ENCODE measurements around the gene GPR173. TPM values are rescaled to one million over a fixed set of nuclear protein-coding genes. Genes with fewer than 3 reads are reported as not detected.

GPR173 gene
- total RNA-seq, 1 experiment from 2014 or later = 1.6 TPM

DNA sequence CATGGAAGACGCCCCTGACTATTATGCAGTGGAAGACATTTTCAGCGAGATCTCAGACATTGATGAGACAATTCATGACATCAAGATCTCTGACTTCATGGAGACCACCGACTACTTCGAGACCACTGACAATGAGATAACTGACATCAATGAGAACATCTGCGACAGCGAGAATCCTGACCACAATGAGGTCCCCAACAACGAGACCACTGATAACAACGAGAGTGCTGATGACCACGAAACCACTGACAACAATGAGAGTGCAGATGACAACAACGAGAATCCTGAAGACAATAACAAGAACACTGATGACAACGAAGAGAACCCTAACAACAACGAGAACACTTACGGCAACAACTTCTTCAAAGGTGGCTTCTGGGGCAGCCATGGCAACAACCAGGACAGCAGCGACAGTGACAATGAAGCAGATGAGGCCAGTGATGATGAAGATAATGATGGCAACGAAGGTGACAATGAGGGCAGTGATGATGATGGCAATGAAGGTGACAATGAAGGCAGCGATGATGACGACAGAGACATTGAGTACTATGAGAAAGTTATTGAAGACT lies 37.2 kb downstream of the GPR173 start:
- Histone ChIP-seq H3K9ac (ENCODE audit: low read length) (no peak overlapping the region), H3K36me3 (ENCODE audit: low read depth, low read length) (peaks cover 8% of the 10 kb centered on the region), H3K4me3 (ENCODE audit: low read length) (no peak overlapping the region), H3K79me2 (ENCODE audit: low read length) (peaks cover 23% of the 10 kb centered on the region), H3K9me2 (replicated peaks; ENCODE audit: low read length) (no peaks in the 10 kb centered on the region), H3K27ac (ENCODE audit: low read length) (no peak overlapping the region), H4K20me1 (ENCODE audit: low read length) (peaks cover 17% of the 10 kb centered on the region), H3K27me3 (ENCODE audit: low read length) (no peaks in the 10 kb centered on the region), H3K4me1 (ENCODE audit: insufficient read depth, low read length) (peaks cover 10% of the 10 kb centered on the region), H2AFZ (ENCODE audit: low read length) (no peak overlapping the region), H3K9me3 (ENCODE audit: low read length) (no peaks in the 10 kb centered on the region), H3K4me2 (ENCODE audit: low read length) (no peak overlapping the region), H3F3A (ENCODE audit: low read length, unreplicated experiment) (no peaks in the 10 kb centered on the region)
- intact Hi-C loops (cut with micrococcal nuclease) = no loop called here
- CTCF ChIA-PET = no interaction called here
- BruUV-seq (replicated peaks) = no TSS peak
- DNase-seq (no peak), ATAC-seq (no peak)
- TF ChIP-seq, protein P1, sequence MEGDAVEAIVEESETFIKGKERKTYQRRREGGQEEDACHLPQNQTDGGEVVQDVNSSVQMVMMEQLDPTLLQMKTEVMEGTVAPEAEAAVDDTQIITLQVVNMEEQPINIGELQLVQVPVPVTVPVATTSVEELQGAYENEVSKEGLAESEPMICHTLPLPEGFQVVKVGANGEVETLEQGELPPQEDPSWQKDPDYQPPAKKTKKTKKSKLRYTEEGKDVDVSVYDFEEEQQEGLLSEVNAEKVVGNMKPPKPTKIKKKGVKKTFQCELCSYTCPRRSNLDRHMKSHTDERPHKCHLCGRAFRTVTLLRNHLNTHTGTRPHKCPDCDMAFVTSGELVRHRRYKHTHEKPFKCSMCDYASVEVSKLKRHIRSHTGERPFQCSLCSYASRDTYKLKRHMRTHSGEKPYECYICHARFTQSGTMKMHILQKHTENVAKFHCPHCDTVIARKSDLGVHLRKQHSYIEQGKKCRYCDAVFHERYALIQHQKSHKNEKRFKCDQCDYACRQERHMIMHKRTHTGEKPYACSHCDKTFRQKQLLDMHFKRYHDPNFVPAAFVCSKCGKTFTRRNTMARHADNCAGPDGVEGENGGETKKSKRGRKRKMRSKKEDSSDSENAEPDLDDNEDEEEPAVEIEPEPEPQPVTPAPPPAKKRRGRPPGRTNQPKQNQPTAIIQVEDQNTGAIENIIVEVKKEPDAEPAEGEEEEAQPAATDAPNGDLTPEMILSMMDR (conservative IDR thresholded peaks at IDR 0.05; ENCODE audit: low read depth, low read length) = no peak
- TF ChIP-seq EZH2phosphoT487 (IDR thresholded peaks at IDR 0.05; ENCODE audit: borderline replicate concordance, low read length) (no peak), EZH2 (IDR thresholded peaks at IDR 0.05; ENCODE audit: low read length, unreplicated experiment) (no peak)
- POLR2A ChIA-PET (ENCODE audit: unreplicated experiment) = no interaction called here

DNA sequence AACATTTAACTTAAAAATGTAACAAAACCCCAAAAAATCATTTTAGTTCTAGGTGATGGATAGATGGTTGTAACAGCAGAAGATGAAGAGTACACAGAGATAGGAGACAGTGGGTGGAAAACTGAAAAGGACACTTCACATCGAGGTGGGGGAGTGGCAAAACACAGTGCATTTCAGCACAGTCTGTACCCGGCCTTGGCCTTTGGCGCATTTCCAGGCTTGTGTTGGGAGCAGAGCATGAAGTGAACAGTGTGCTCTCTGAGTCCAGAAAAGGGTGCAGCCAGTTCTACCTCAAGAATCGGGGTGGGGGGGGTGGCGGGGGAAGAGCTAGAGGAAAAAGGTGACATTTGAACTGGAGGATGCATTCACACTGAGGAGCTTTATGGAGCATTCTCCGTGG lies 37.9 kb downstream of the GPR173 start:
- BruUV-seq (replicated peaks) = no TSS peak
- Histone ChIP-seq H4K20me1 (ENCODE audit: low read length) (peaks cover 17% of the 10 kb centered on the region), H3K9ac (ENCODE audit: low read length) (no peak overlapping the region), H3K4me3 (ENCODE audit: low read length) (no peak overlapping the region), H3K4me1 (ENCODE audit: insufficient read depth, low read length) (peaks cover 10% of the 10 kb centered on the region), H3K9me3 (ENCODE audit: low read length) (no peaks in the 10 kb centered on the region), H3K9me2 (replicated peaks; ENCODE audit: low read length) (no peaks in the 10 kb centered on the region), H3F3A (ENCODE audit: low read length, unreplicated experiment) (no peaks in the 10 kb centered on the region), H3K36me3 (ENCODE audit: low read depth, low read length) (peaks cover 8% of the 10 kb centered on the region), H3K27me3 (ENCODE audit: low read length) (no peaks in the 10 kb centered on the region), H3K79me2 (ENCODE audit: low read length) (peaks cover 23% of the 10 kb centered on the region), H2AFZ (ENCODE audit: low read length) (no peak overlapping the region), H3K27ac (ENCODE audit: low read length) (no peak overlapping the region), H3K4me2 (ENCODE audit: low read length) (no peak overlapping the region)
- CTCF ChIA-PET = no interaction called here
- TF ChIP-seq, protein P1 (conservative IDR thresholded peaks at IDR 0.05; ENCODE audit: low read depth, low read length) = no peak
- TF ChIP-seq EZH2phosphoT487 (IDR thresholded peaks at IDR 0.05; ENCODE audit: borderline replicate concordance, low read length) = no peak
- TF ChIP-seq EZH2 (IDR thresholded peaks at IDR 0.05; ENCODE audit: low read length, unreplicated experiment) = no peak
- intact Hi-C loops (cut with micrococcal nuclease) = no loop called here
- DNase-seq = no peak
- POLR2A ChIA-PET (ENCODE audit: unreplicated experiment) = interaction anchor here (0.6 kb wide), 1 partner anchor 16 kb away, joined by 11 read pairs; no protein-coding TSS in a partner anchor
- no peak for ATAC-seq

DNA sequence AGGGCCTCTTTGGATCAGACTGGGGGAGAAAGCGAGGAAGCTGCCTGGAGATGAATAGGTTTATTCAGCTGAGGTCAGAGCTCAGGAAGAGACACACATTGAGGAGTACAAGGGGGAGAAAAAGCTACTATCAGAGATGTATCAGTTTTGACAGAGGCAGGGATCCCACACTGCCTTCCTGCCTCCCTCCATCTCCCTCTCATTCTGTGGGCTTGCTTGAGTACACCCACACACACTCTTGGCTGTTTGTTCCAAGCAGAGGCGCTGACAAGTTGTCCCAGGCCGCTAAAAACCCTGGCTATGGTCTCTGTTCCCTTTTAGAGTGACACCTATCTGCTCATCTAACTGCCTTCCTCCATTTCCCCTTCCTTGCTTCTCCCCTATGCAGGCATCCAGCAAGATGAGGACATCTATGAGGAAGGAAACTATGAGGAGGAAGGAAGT lies 38.8 kb downstream of the GPR173 start:
- Histone ChIP-seq H3K27me3 (ENCODE audit: low read length) (no peaks in the 10 kb centered on the region), H3K79me2 (ENCODE audit: low read length) (peaks cover 21% of the 10 kb centered on the region), H3K36me3 (ENCODE audit: low read depth, low read length) (peaks cover 8% of the 10 kb centered on the region), H3K9ac (ENCODE audit: low read length) (no peak overlapping the region), H3K4me3 (ENCODE audit: low read length) (no peak overlapping the region), H3K27ac (ENCODE audit: low read length) (no peak overlapping the region), H3K4me1 (ENCODE audit: insufficient read depth, low read length) (peaks cover 10% of the 10 kb centered on the region), H4K20me1 (ENCODE audit: low read length) (peaks cover 17% of the 10 kb centered on the region), H3K4me2 (ENCODE audit: low read length) (no peak overlapping the region), H3F3A (ENCODE audit: low read length, unreplicated experiment) (no peaks in the 10 kb centered on the region), H3K9me2 (replicated peaks; ENCODE audit: low read length) (no peaks in the 10 kb centered on the region), H2AFZ (ENCODE audit: low read length) (no peak overlapping the region), H3K9me3 (ENCODE audit: low read length) (no peaks in the 10 kb centered on the region)
- intact Hi-C loops (cut with micrococcal nuclease) = no loop called here
- CTCF ChIA-PET = no interaction called here
- TF ChIP-seq EZH2phosphoT487 (IDR thresholded peaks at IDR 0.05; ENCODE audit: borderline replicate concordance, low read length) = no peak
- no peak for TF ChIP-seq EZH2 (IDR thresholded peaks at IDR 0.05; ENCODE audit: low read length, unreplicated experiment)
- TF ChIP-seq, protein P1 (conservative IDR thresholded peaks at IDR 0.05; ENCODE audit: low read depth, low read length) = no peak
- BruUV-seq (replicated peaks) = no TSS peak
- DNase-seq (no peak), ATAC-seq (no peak)
- POLR2A ChIA-PET (ENCODE audit: unreplicated experiment) = no interaction called here

All from PC-3 (cell line).